ENCODE data around the gene HOOK1.
"Not testable (repeated sequence)": the region's sequence is repeated elsewhere in the genome, so short reads cannot be mapped to it uniquely, and the experiment has no call there.

HOOK1 gene

DNA sequence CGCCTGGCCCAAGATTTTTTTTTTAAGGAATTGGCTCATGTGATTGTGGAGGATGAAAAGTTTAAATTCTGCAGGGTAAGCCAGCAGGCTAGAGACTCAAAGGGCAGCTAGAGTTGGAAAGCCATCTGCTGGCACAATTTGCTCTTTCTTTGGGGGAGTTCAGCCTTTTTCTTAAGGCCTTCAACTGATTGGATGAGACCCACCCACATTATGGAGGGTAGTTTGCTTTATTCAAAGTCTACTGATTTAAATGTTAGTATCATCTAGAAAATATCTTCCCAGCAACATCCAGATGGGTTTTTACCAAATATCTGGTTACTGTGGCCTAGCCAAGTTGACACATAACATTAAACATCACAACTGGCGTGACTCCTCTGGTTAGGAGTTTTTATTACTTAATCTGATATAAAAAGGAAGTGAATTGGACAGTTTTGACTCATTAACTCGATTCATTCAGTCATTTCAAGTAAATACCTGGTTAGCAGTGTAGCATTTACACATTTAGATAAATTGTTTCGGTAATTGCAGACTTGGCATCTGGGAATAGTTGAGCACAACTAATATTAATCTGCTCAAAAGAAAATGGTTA lies 12.4 kb downstream of the HOOK1 start:
- no peak for DNase-seq

- DNase-seq: no peak
Measured at GRCh38 chr1:59828160-59828559, 13.4 kb downstream of the HOOK1 start.

GRCh38 chr1:59831529-59831928 lies 16.8 kb downstream of the HOOK1 start:
- no peak for DNase-seq

- DNase-seq: no peak
Measured at GRCh38 chr1:59833022-59833421, 18.3 kb downstream of the HOOK1 start.

GRCh38 chr1:59833991-59834390 lies 19.2 kb downstream of the HOOK1 start:
- DNase-seq: no peak

DNA sequence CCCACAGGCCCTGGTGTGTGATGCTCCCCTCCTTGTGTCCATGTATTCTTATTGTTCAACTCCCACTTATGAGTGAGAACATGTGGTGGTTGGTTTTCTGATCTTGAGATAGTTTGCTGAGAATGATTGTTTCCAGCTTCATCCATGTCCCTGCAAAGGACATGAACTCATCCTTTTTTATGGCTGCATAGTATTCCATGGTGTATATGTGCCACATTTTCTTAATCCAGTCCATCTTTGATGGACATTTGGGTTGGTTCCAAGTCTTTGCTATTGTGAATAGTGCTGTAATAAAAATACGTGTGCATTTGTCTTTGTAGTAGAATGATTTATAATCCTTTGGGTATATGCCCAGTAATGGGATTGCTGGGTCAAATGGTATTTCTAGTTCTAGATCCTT lies 23.1 kb downstream of the HOOK1 start:
- not testable (repeated sequence) for DNase-seq

DNA sequence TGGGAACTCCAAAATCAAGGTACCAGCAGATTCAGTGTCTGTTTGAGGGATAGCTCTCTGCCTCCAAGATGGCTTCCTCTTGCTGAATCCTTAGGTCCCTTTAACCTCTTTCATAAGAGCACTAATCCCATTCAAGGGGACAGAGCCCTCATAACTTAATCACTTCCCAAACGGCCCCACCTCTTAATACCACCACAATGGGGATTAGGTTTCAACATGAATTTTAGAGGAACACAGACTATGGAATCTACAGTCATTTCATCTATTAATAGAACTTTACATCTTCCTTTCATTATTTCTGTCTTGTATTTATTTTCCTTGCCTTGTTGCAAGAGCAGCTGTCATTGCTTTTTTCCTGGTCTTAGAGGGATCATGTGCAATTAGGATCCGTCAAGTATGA lies 30.3 kb downstream of the HOOK1 start:
- no peak for DNase-seq

GRCh38 chr1:59846209-59846894 lies 31.6 kb downstream of the HOOK1 start:
- no peak for DNase-seq

GRCh38 chr1:59846895-59847282 lies 32.1 kb downstream of the HOOK1 start:
- no peak for DNase-seq

DNA sequence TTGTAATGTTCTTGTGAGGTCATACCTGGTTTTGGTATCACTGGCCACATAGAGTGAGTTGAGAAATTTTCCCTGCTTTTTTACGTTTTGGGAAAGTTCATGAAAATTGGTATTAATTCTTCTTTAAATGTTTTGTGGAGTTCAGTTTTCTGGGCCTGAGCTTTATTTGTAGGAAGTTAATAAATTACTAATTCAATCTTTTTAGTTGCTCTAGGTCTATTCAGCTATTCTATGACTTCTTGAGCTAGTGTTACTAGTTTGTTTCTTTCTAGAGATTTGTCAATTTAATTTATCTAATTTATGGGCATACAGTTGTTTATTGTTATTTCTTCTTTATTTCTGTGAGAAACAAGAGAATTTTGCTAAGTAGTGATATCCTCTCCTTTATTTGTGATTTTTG lies 37.4 kb downstream of the HOOK1 start:
- DNase-seq: no peak

GRCh38 chr1:59855297-59855696 lies 40.5 kb downstream of the HOOK1 start:
- DNase-seq: not testable (repeated sequence)

- peak; percentile 95 for DNase-seq
Measured at GRCh38 chr1:59856725-59857338, 42.1 kb downstream of the HOOK1 start.

- DNase-seq: no peak
Measured at GRCh38 chr1:59857679-59858354, 43.1 kb downstream of the HOOK1 start.

GRCh38 chr1:59866462-59866861 lies 51.7 kb downstream of the HOOK1 start:
- no peak for DNase-seq

- no peak for DNase-seq
Measured at GRCh38 chr1:59871746-59872145, 57.0 kb downstream of the HOOK1 start.

DNA sequence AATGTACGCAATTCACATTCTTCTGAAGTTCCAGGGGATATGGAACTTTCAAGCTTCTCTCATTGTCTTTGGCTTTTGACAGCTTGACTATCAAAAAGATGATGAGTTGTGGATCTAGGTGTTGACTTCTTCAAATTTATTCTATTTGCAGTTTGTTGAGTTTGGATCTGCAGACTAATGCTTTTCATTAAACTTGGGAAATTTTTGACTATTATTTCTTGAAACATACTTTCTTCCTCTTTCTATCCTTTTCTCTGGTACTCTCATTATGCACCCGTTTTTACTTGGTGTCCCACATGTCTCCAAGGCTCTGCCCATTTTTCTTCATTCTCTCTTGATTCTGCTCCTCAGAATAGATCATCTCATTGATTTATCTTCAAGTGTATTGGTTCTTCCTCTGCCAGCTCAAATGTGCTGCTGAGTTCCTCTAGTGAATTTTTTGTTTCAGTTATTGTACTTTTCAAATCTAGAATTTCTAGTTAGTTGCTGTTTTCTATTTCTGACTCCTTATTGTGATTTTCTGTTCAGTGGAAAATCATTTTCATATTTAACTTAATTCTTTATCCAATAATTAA lies 62.4 kb downstream of the HOOK1 start:
- DNase-seq: no peak

DNA sequence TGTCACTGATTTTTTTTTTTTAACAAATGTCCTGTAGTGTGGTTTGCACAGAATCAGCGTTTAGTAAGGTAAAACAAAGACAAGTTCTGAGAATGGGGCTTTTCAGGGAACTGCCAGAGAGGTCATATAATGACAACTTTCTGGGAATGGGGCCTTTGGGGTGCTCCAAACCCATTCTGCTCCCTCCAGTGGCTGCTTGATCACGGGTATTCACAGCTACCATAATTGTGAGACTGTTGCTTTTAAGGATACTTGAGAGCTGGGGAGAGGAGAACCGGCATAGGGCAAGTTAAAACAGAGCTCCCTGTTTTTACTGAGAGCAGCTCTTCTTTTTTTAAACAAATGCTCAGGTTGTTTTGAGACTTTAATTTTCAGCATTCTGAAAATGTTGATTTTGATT lies 63.6 kb downstream of the HOOK1 start:
- DNase-seq: no peak

- peak; percentile 65 for DNase-seq
Measured at GRCh38 chr1:59879574-59879973, 64.8 kb downstream of the HOOK1 start.

GRCh38 chr1:59879996-59880505 lies 65.3 kb downstream of the HOOK1 start:
- DNase-seq: no peak

DNA sequence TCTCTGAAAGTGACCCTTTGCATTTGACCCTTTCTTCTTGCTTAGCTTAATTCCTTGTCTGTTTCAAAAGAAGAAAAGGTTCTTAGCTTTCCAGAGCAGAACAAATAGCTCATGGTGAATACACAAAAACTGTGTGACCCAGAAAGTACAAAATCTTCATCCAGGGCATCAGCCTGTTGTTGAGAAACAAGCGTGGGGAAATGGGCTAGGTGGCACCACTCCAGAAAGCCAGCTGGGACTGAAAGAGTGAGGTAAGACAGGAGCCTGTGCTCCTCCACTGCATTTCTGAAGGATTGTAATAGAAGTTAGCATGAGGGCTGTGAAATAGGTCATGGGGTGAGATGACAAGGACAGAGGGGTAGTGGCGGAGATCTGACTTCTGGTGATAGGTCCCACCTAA lies 66.0 kb downstream of the HOOK1 start:
- DNase-seq: no peak

GRCh38 chr1:59885160-59885832 lies 70.5 kb downstream of the HOOK1 start:
- DNase-seq: no peak

Data from NCI-H2029 (cell line).